H1 (cell line): ENCODE measurements around the gene RCBTB2.

Experiments used
- CEBPB ChIP-seq: IDR thresholded peaks from 2 replicates; pipeline ENCODE4 v1.6.1; 2012; ENCODE audit warnings: low read depth, low read length
- CHD7 ChIP-seq: fragments of 300-600 bp; sonication (generic); IDR thresholded peaks from 2 replicates; pipeline ENCODE4 v1.7.1; 2012; ENCODE audit warnings: low read length, moderate library complexity, mild to moderate bottlenecking, inconsistent platforms; ENCODE audit not compliant: insufficient replicate concordance
- CTCF ChIP-seq, 3 experiments: IDR thresholded peaks; 1 replicate in 2 of 3; 2 replicates in 1 of 3; pipeline versions ENCODE4 v1.5.1 to v1.6.1; 2011; ENCODE audit warnings: low read length in 3 of 3, mild to moderate bottlenecking in 3 of 3, inconsistent platforms in 2 of 3, low read depth in 1 of 3, moderate library complexity in 1 of 3; ENCODE audit not compliant: insufficient read depth in 1 of 3; ENCODE audit errors: control extremely low read depth in 1 of 3
- GTF2F1 ChIP-seq: IDR thresholded peaks from 2 replicates; pipeline ENCODE4 v1.6.1; 2012; ENCODE audit warnings: low read depth, low read length, improper control_type of control experiment, borderline replicate concordance
- POLR2A ChIP-seq, 2 experiments: IDR thresholded peaks; 1 replicate in 1 of 2; 2 replicates in 1 of 2; pipeline ENCODE4 v1.6.1; 2011; ENCODE audit warnings: low read depth in 2 of 2, low read length in 2 of 2, mild to moderate bottlenecking in 2 of 2; ENCODE audit errors: control extremely low read depth in 1 of 2
- POLR2AphosphoS5 ChIP-seq: IDR thresholded peaks from 2 replicates; pipeline ENCODE4 v1.6.1; 2011; ENCODE audit warnings: low read depth, low read length

DNA sequence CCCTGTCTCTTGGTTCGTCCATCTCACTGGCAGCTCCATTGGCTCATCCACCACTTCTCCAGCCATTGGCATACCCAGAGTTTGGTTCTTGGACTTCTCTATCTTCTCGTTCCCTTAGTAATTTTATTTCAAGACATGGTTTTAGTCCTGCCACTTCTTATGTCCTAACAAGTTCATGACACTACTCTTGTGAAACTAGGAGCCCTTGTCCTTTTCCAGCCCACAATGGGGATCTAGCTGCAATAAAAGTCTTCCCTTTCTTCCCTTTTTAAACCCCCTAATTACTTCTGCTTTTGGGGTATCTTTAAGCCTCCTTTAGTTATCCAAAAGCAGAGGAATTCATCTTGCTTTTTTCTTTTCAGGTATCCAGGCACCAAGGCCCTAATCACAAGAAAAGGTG is 2.9 kb upstream of the RCBTB2 start:
- TF ChIP-seq CEBPB (no peak), POLR2AphosphoS5 (no peak), GTF2F1 (no peak), CTCF (IDR thresholded peaks at IDR 0.05; ENCODE audit: control extremely low read depth in 1 of 3, insufficient read depth in 1 of 3, low read depth in 1 of 3, low read length in 3 of 3) (no peak), CHD7 (no peak), POLR2A (IDR thresholded peaks at IDR 0.05; ENCODE audit: control extremely low read depth in 1 of 2, low read depth in 2 of 2, low read length in 2 of 2) (no peak)
